GM12891 (cell line): ENCODE results near the gene LAPTM5.

Source experiments
- POLR2A ChIP-seq: IDR thresholded peaks from 2 replicates; pipeline ENCODE4 v1.6.1; 2011; ENCODE audit warnings: low read depth, low read length, control low read depth
- POLR2AphosphoS5 ChIP-seq: IDR thresholded peaks from 2 replicates; pipeline ENCODE4 v1.6.1; 2011; ENCODE audit warnings: low read depth, low read length, control low read depth
- SPI1 ChIP-seq: IDR thresholded peaks from 2 replicates; pipeline ENCODE4 v1.6.1; 2011; ENCODE audit warnings: low read depth, low read length, control low read depth

- TF ChIP-seq POLR2AphosphoS5 (no peak), POLR2A (no peak), SPI1 (no peak)
Measured at GRCh38 chr1:30799233-30799511, 41.6 kb upstream of the LAPTM5 start.
